Keratinocyte (primary cell): ENCODE results near the gene COL21A1.

Experiments used
- EZH2 ChIP-seq: IDR thresholded peaks from one replicate; pipeline ENCODE4 v1.6.1; 2012; ENCODE audit warnings: inconsistent platforms, mild to moderate bottlenecking, low read length, moderate library complexity
- TF ChIP-seq, protein P1 (sequence below), 3 experiments: IDR thresholded peaks in 1 of 3; conservative IDR thresholded peaks in 1 of 3; optimal IDR thresholded peaks in 1 of 3; 2 replicates in 2 of 3; 3 replicates in 1 of 3; pipeline versions ENCODE3 to v1.5.1; 2011; ENCODE audit warnings: low read length in 3 of 3, mild to moderate bottlenecking in 3 of 3, moderate library complexity in 2 of 3, control low read depth in 1 of 3, inconsistent platforms in 1 of 3; ENCODE audit not compliant: insufficient read depth in 2 of 3; ENCODE audit errors: extremely low read depth in 1 of 3

DNA sequence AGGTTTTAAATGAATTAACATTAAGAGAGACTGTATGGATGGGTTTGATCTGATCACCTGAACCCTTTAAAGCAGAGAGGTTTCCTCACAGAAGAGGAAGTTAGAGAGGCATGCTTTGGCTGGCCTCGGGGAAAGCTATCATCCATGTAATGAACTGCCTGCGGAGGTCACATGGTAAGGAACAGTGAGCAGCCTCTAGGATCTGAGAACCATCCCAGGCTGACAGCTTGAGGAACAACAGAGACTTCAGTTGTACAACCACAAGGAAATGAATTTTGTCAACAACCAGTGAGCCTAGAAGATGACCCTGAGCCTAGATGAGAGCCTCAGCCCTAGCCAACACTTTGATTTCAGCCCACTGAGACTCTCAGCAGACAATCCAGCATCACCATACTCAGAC is 2.9 kb upstream of the COL21A1 start:
- TF ChIP-seq, protein P1, sequence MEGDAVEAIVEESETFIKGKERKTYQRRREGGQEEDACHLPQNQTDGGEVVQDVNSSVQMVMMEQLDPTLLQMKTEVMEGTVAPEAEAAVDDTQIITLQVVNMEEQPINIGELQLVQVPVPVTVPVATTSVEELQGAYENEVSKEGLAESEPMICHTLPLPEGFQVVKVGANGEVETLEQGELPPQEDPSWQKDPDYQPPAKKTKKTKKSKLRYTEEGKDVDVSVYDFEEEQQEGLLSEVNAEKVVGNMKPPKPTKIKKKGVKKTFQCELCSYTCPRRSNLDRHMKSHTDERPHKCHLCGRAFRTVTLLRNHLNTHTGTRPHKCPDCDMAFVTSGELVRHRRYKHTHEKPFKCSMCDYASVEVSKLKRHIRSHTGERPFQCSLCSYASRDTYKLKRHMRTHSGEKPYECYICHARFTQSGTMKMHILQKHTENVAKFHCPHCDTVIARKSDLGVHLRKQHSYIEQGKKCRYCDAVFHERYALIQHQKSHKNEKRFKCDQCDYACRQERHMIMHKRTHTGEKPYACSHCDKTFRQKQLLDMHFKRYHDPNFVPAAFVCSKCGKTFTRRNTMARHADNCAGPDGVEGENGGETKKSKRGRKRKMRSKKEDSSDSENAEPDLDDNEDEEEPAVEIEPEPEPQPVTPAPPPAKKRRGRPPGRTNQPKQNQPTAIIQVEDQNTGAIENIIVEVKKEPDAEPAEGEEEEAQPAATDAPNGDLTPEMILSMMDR (optimal IDR thresholded peaks at IDR 0.05 in 1 of 3, IDR thresholded peaks at IDR 0.05 in 1 of 3, conservative IDR thresholded peaks at IDR 0.05 in 1 of 3; ENCODE audit: extremely low read depth in 1 of 3, insufficient read depth in 2 of 3, low read length in 3 of 3), result no peak
- no peak for TF ChIP-seq EZH2
